Measurements from ENCODE around the gene SOX8.

SOX8 gene

GRCh38 chr16:959232-960040 lies 22.1 kb upstream of the SOX8 start:
- no peak for DNase-seq

DNA sequence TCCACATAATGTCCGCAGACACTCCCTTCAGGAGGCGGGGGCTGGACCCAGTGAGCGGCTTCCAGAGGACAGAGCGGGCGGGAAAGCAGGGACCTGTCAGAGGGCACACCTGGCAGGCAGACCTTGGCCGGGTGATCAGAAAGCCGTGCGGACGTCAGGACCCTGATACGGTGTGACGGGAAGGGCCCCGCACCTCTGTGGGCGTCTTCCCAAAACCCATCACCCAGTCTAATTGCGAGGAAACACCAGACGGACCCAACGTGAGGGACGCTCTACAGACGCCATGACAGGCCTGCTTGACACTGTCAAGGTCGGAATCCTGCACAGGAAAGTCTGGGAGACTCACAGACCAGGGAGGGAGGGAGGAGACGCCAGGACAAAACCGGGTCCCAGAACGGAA lies 19.2 kb upstream of the SOX8 start:
- DNase-seq, result no peak

GRCh38 chr16:962901-963814 lies 18.4 kb upstream of the SOX8 start:
- no peak for DNase-seq

DNA sequence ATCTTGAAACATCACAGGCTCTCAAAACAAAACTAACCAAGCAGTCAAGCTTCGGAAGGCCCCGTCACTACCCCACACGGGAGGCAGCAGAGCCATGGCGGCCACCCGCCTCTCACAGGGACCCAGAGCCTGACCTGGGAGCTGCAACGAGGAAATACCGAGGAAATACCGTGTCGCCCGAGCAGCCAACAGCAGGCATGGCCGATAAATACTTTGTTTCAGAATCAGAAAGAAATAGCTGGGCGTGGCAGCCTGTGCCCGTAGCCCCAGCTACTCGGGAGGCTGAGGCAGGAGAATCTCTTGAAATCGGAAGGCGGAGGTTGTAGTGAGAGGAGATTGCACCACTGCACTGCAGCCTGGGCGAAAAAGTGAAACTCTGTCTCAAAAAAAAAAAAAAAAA lies 17.7 kb upstream of the SOX8 start:
- DNase-seq, result peak; percentile 39

DNA sequence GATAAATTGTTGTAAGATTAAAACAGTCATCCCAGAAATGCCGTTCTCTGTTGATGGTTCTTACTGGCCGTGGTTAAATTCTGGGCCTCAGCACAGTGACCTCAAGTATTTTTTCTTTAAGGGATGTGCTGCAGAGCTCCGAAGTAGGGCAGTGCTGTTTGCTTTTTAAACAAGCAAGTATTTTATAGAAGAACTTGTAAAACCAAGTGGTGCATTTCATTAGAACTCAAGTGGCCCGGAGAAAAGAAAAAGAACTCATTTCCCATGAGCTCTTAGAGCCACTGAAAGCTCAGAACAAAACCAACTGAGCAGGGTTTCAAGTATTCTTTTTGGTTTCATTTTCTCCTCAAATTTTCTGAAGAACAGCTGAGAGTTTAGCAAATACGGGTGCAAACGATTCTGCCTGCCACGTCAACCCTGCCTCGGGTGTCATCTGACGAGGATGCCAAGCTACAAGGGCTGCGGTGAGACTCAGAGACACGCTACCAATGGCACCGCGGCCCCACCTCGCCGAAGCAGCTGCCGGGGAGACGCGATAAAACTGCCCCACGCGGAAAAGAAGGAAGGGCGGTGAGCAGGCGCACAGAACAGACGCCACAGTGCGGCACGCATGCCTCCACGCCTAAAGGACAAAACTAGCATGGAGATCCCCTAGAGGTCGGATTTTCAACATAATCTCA lies 17.1 kb upstream of the SOX8 start:
- DNase-seq, result peak; percentile 85

- DNase-seq, result no peak
These were observed 16.6 kb upstream of the SOX8 start for GRCh38 chr16:965036-965395.

DNA sequence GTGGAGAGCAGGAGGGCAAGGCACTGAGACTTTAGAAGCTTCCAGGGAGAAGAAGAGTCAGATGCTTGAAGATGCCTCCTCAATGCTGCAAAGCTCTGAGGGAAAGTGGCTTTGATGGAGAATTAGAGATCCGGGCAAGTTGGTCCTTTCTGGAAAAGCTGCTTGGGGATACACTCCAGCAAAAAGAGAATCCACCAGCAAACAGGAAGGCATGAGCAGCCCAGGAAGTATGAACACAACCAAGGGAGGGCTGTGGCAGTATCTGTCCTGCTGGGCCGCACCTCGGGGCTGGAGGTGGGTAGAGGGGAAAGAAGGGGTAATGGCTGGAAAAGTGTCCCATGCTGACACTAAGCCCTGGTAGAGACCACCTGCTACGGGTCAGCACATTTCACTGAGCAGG lies 16.1 kb upstream of the SOX8 start:
- DNase-seq, result no peak

DNA sequence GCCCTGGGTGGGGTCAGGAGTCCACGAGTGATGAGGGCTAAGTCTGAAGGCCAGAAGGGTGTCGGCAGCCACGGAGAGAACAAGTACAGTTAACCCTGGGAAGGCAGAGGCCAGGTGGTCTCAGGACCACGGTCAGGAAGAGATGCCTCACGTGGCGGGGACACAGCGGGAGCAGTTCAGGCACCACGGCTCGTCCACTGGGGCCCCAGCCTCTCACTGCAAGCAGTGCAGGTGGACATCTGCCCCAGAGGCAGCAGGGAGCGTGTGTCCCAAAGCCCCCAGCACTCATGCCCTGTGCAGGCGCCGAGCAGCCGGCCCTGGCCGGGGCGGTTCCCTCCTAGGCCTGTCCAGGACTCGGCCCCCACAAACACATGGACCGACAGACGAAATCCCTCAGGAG lies 15.5 kb upstream of the SOX8 start:
- no peak for DNase-seq

GRCh38 chr16:966505-966904 lies 15.1 kb upstream of the SOX8 start:
- DNase-seq, result no peak

- no peak for DNase-seq
These were observed 14.5 kb upstream of the SOX8 start for GRCh38 chr16:967077-967541.

DNA sequence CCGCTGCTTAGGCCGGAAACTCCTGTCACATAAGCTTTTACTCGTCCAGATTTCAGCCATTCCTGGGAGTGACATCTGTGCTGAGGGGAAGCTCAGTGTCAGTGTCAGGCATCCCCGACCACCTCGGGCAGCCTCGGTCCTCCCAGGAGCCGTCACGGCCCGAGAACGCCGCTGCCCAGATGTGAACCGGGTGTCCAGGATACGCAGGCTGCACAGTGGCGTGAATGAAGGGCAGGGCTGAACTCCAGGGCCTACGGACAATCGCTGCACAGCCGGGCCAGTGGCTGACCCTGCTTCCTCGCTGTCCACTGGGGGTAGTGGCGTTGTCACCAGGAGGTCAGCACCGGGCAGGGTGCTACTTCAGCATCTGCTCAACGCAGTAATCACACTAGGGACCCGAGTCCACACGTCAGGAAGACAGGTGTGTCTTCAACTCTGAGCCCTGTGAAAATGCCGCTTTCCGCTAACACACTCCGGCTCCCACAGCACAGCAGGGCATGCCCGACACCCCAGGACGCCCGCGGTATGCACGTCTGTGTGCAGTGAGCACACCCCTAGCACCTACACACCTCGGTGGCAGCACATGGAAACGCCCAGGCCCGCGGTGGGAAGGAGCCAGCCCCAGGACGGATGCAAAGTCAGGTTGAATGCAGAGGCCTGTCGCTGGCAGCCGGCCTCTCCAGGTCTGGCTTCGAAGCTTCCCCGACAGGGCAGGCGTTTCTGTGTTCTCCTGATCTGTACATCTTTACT lies 13.8 kb upstream of the SOX8 start:
- no peak for DNase-seq

DNA sequence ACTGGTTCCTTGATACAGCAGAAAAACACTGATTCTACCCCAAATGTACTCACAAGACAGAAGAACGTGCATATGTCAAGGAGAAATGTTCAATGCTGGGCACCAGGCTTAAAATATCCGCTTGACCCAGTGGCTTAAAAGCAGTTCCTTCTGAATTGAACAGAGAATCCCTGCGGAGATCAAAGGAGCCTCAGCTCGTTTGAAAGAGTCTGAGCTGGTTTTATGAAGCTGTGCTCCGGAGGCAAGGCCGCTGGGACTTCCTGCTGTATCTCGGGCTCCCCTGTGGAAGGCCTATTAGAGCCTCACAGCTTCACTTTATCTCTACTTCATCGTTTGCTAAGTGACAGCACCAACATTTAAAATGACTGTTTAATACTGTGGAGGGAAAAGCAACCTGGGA lies 12.9 kb upstream of the SOX8 start:
- DNase-seq, result no peak

DNA sequence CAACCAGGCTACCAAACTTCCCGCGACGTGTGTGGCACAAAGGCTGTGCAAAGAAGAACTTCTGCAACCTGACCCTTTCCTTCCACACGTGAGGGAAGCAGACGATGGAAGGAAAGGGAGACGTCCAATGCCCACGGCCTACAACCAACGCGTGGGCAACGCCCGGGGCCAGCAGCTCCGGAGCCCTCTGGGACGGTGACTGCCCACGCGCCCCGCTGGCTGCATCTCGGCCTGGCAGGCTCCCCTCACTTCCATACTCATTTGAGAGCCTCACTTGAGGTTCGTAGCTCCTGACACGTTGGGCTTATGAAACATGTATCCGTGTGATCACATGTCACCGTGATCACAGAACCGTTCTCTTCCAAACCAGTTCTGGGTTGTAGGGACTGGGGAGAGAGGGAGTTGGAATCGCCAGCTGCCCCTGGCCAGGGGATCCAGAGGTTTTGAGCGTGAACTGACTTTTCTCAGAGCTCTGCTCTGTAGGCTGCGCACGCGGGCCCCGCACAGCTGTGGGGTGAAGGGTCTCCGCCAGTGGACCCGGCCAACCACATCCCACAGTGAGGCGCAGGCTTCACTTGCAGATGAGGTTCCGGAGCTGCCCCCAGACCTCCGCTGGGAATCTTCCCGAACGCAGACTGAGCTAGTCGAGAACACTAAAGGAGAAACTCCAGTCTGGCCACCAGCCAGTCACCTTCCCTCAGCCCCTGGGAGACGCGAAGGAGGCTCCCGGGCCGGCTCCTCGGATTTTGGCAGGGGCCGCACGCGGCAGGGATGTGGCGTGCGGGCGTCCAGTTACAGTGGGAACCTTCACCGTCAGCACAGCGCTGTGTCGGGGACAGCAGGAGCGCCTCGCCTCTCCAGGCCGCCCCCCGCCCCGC lies 11.8 kb upstream of the SOX8 start:
- no peak for DNase-seq

- no peak for DNase-seq
These were observed 11.2 kb upstream of the SOX8 start for GRCh38 chr16:970386-970765.

DNA sequence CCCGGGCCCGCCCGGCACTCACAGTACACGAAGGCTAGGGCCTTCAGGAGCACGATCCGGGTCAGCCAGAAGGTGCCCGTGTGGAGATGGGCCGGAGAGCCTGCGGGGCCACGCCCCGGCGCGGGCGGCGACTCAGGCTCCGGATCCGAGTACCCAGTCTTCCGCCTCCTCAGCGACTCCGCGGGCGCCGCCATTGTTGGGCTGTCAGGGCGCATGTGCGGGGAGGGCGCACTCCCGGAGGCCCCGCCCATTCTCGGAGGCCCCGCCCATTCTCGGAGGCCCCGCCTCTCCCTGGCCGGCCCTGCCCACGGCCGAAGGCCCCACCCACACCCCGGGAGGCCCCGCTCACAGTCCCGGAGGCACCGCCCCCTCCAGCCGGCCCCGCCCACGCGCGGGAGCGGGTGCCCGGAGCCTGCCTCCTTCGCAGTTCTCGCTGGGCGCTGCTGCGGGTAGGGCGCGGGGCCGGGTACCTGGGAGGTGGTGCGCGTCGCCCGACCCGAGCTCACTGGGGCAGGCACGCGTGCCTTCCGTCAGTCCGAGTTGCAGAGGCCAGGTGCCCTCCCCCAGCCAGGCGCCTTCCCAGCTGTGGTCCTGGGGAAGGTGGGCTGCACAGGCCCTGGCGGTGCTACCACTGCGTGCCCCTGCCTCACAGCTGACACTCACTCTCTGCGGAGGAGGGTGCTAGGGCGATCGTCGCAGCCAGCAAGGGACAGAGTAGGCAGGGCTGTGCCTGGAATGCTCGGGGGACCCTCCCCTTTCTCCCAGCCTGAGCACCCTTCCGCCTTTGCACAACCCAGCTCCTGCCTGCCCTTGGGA lies 10.6 kb upstream of the SOX8 start, which contains the start of gene LMF1:
TSS of gene LMF1 (minus strand) at position 219 of the 816 bp plus-strand sequence. CDS start at position 215, 4 bp downstream.
- DNase-seq, result peak; percentile 91

DNA sequence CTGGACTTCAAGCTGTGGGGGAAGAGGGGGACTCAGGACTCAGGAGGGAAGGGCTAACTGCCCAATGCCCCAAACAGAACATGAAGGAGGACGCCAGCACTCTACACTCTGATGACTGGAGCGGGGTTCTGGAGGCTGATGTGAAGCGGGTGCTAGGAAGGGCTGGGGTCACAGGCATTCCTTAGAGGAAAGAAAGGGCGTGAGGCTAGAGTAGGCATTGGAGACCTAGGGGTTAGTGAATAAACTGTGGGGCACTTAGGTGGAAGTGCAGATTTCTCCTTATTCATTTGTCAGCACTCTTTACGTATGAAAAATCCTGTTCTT lies 10.0 kb upstream of the SOX8 start:
- no peak for DNase-seq

GRCh38 chr16:971981-972315 lies 9.6 kb upstream of the SOX8 start:
- no peak for DNase-seq

DNA sequence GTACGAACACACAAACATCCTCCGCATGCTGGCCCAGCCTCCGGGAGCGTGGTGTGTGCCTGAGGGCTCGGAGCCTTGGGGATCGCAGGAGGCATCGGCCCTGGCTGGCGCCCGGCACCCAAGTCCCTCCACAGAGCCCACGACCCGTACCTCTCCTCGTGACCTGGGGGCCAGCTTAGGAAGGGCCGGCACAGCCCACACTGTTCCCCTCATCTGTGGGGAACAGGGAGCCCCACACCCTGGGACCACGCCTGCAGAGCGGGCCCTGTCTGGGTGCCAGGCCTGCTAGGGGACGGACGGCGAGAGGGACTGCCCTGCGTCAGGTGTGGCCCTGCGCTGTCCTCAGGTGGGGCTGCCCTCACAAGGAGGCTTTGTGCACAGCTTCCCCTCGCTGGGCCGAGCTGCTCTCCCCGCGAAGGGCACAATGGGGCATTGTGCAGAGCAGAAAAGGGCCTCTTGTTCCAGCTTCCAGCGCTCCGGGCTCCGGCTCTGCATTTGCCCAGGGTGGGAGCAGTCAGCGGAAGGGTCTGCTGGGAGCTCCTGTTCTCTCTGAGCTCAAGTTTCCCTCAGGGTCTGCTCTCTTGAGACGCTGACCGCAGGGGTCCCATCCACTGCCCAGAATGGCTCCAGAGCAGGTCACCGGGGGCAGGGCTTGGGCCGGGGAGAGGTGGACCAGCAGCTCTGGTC lies 9.1 kb upstream of the SOX8 start:
- DNase-seq, result no peak

DNA sequence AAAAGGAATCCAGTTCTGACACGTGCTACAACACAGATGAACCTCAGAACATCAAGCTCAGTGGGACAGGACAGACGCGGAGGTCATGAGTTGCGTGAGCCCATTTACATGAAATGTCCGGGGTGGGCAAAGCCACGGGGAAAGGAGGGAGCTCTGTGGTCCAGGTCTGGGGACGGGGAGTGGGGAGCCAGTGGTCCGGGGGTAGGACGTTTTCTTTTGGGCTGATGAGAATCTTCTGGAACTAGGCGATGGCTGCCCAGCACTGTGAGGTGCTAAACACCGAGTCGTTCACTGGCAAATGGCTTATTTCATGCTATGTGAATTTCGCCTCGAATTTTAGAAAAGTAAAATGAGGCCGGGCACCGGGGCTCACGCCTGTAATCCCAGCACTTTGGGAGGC lies 8.2 kb upstream of the SOX8 start:
- DNase-seq, result no peak

DNA sequence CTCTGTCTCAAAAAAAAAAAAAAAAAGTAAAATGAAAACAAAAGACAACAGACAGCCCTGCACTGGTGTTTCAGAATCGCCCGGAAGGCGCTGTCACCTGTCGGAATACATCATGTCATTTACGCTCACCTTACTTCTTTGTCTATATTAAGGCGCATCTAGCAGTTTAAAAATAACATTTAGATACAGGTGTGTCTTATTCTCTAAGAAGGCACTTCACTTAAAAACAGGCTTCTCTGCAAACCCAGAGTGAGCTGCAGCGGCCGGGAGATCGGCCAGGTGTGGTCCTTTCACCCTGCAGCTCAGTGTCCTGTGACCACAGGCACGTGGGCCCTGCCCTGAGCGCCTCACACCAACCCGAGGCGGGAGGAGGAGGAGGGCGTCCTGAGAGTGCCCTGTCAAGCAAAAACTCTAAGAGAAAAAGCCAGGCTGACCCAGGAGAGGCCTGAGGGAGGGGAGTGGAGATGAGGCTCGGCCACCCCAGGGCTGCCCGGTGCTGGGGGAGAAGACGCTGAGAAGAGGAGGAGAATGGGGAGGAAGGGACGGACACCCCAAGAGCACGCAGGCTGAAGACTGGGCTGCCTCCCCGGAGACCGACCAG lies 7.5 kb upstream of the SOX8 start:
- DNase-seq, result no peak
